Liver (tissue), 9 donors: ENCODE data around the gene CACNA1C. TPM values are rescaled to one million over a fixed set of nuclear protein-coding genes. Genes with fewer than 3 reads are reported as not detected.

Experiments
- DNase-seq: peaks from one replicate; pipeline ENCODE4 v3.0.0-alpha.2; 2017; ENCODE audit warnings: low spot score
- H3K27ac ChIP-seq, 2 donors: one replicate each; pipeline ENCODE4 v1.7.0; 2013; ENCODE audit warnings: inconsistent platforms in 2 of 2, low read length in 2 of 2, control low read depth in 1 of 2, low read depth in 1 of 2, mild to moderate bottlenecking in 1 of 2
- H3K27me3 ChIP-seq, 4 donors: one replicate each; pipeline versions ENCODE4 v1.6.1 to v1.7.0; 2013; ENCODE audit warnings: low read length in 3 of 4, inconsistent platforms in 1 of 4, mild to moderate bottlenecking in 1 of 4, moderate library complexity in 1 of 4; ENCODE audit not compliant: control insufficient read depth in 4 of 4, insufficient read depth in 4 of 4
- H3K36me3 ChIP-seq, 4 donors: one replicate each; pipeline versions ENCODE4 v1.6.1 to v1.7.0; 2013; ENCODE audit warnings: low read length in 3 of 4, mild to moderate bottlenecking in 3 of 4, low read depth in 1 of 4, moderate library complexity in 1 of 4; ENCODE audit not compliant: control insufficient read depth in 4 of 4, insufficient read depth in 3 of 4
- H3K4me1 ChIP-seq, 4 donors: one replicate each; pipeline versions ENCODE4 v1.6.1 to v1.7.0; 2013; ENCODE audit warnings: low read length in 3 of 4, mild to moderate bottlenecking in 3 of 4, moderate library complexity in 1 of 4; ENCODE audit not compliant: control insufficient read depth in 4 of 4, insufficient read depth in 4 of 4
- H3K4me3 ChIP-seq, 3 donors: one replicate each; pipeline versions ENCODE4 v1.6.1 to v1.7.0; 2013; ENCODE audit warnings: low read length in 3 of 3, control low read depth in 1 of 3, low read depth in 1 of 3, mild to moderate bottlenecking in 1 of 3
- H3K9ac ChIP-seq, 2 donors: one replicate each; pipeline ENCODE4 v1.7.0; 2013; ENCODE audit warnings: low read length in 2 of 2, mild to moderate bottlenecking in 2 of 2, moderate library complexity in 2 of 2, control low read depth in 1 of 2, low read depth in 1 of 2
- H3K9me3 ChIP-seq, 4 donors: one replicate each; pipeline versions ENCODE4 v1.6.1 to v1.7.0; 2013; ENCODE audit warnings: low read length in 3 of 4; ENCODE audit not compliant: control insufficient read depth in 4 of 4
- EGR1 ChIP-seq, 2 donors: IDR thresholded peaks; 2 replicates each; pipeline ENCODE4 v1.6.1; 2016 to 2018; ENCODE audit warnings: antibody characterized with exemption in 2 of 2, low read depth in 2 of 2
- FOXA1 ChIP-seq: IDR thresholded peaks from 2 replicates; pipeline ENCODE4 v1.6.1; 2016; ENCODE audit warnings: antibody characterized with exemption
- FOXA2 ChIP-seq: IDR thresholded peaks from 2 replicates; pipeline ENCODE4 v1.6.1; 2016; ENCODE audit warnings: antibody characterized with exemption
- GABPA ChIP-seq, 2 donors: IDR thresholded peaks in 1 of 2; conservative IDR thresholded peaks in 1 of 2; 2 replicates each; pipeline ENCODE4 v1.6.1; 2016; ENCODE audit warnings: antibody characterized with exemption in 2 of 2, mild to moderate bottlenecking in 1 of 2, moderate library complexity in 1 of 2
- HNF4A ChIP-seq, 2 donors: conservative IDR thresholded peaks; 2 replicates each; pipeline ENCODE4 v1.6.1; 2016; ENCODE audit warnings: antibody characterized with exemption in 2 of 2, mild to moderate bottlenecking in 2 of 2
- HNF4G ChIP-seq: IDR thresholded peaks from 2 replicates; pipeline ENCODE4 v1.6.1; 2016; ENCODE audit warnings: antibody characterized with exemption
- JUND ChIP-seq, 2 donors: IDR thresholded peaks; 2 replicates each; pipeline ENCODE4 v1.6.1; 2016; ENCODE audit warnings: antibody characterized with exemption in 2 of 2
- NR2F2 ChIP-seq: IDR thresholded peaks from 2 replicates; pipeline ENCODE4 v1.6.1; 2016; ENCODE audit warnings: antibody characterized with exemption
- RAD21 ChIP-seq, 2 donors: IDR thresholded peaks; 2 replicates each; pipeline ENCODE4 v1.6.1; 2016; ENCODE audit warnings: antibody characterized with exemption in 2 of 2, mild to moderate bottlenecking in 2 of 2
- REST ChIP-seq: IDR thresholded peaks from 2 replicates; pipeline ENCODE4 v1.6.1; 2016; ENCODE audit warnings: antibody characterized with exemption, mild to moderate bottlenecking
- RXRA ChIP-seq, 2 donors: IDR thresholded peaks; 2 replicates each; pipeline ENCODE4 v1.6.1; 2017 to 2018; ENCODE audit warnings: antibody characterized with exemption in 2 of 2, mild to moderate bottlenecking in 1 of 2
- SP1 ChIP-seq: IDR thresholded peaks from 2 replicates; pipeline ENCODE4 v1.6.1; 2018; ENCODE audit warnings: antibody characterized with exemption, mild to moderate bottlenecking
- TAF1 ChIP-seq: conservative IDR thresholded peaks from 2 replicates; pipeline ENCODE4 v1.6.1; 2016; ENCODE audit warnings: antibody characterized with exemption, mild to moderate bottlenecking
- YY1 ChIP-seq: IDR thresholded peaks from 2 replicates; pipeline ENCODE4 v1.6.1; 2016; ENCODE audit warnings: antibody characterized with exemption, mild to moderate bottlenecking
- WGBS: extraction: QIAGEN DNeasy Blood & Tissue Kit; methylation state at CpG from one replicate; pipeline ENCODE4 v1.1.7; 2013; 5-methylcytosine and 5-hydroxymethylcytosine counted together
- polyA plus RNA-seq, 2 donors: library from polyadenylated mRNA; stranded (reverse) in 1 of 2; unstranded in 1 of 2; fragments of 200-250 nt in 1 of 2; fragments of >200 nt in 1 of 2; fragmentation: Nextera tagmentation in 1 of 2; extraction: Ambion mirVana in 1 of 2; gene quantifications; one replicate each; pipeline versions ENCODE4 v1.2.1 to v1.2.3, GENCODE V29; 2013 to 2015
- total RNA-seq, 2 donors: library from RNA; depleted of rRNA; stranded (reverse); fragments of >200 nt; gene quantifications; one replicate each; pipeline ENCODE4 v1.2.3, GENCODE V29; 2014
- TF ChIP-seq, protein P1 (sequence below): IDR thresholded peaks from 2 replicates; pipeline ENCODE4 v1.6.1; 2016; ENCODE audit warnings: antibody characterized with exemption
- TF ChIP-seq, protein P2 (sequence below): IDR thresholded peaks from 2 replicates; pipeline ENCODE4 v1.6.1; 2016; ENCODE audit warnings: antibody characterized with exemption
- TF ChIP-seq, protein P3 (sequence below): IDR thresholded peaks from 2 replicates; pipeline ENCODE4 v1.6.1; 2016; ENCODE audit warnings: antibody characterized with exemption
- TF ChIP-seq, protein P4 (sequence below): fragments of 150-350 bp; IDR thresholded peaks from 2 replicates; pipeline ENCODE4 v1.5.1; 2017; ENCODE audit warnings: improper control_type of control experiment, low read depth, low read length; ENCODE audit not compliant: missing input control
- donor health status: healthy.
- donor health status: healthy.
- donor health status: healthy.
- donor health status: healthy.
- donor health status: healthy.

Gene CACNA1C
- total and polyA plus RNA-seq, 4 donors: 0.23 to 1.9 (median 0.41) TPM

DNA sequence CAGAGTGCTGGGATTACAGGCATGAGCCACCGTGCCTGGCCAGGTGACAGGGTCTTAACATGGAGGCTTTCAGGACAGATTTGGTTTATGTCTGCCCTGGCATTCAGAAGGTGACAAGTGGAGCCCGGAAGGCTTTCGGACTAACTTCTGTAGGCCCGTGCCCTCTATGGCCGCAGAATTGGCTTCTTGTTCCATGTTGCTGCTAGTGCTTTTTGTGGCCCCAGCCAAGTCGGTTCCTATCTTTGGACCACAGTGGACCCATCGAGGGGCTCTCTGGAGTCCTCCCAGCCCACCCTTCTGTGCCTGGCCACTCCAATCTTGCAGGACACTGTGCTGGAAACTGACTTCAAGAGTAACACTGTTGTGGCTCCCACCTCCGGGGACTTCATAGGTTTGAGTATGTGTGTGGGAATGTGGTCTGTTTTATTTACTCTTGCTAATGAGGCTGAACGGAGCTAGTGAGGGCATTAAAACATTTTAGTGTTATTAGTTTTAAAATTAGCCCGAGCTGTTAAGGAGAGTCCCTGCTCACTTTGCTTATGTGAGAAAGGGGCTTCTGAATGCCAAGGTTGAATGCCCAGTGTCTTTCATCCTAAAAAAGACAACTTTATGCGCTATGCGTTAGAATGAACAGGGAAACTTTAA lies 245.9 kb downstream of the CACNA1C start:
- 80% methylated on average over 12 of the region's 12 CpGs for WGBS
- Histone ChIP-seq H3K36me3 (no peaks in the 10 kb centered on the region), H3K4me1 (no peaks in the 10 kb centered on the region), H3K27ac (no peak overlapping the region), H3K4me3 (no peak overlapping the region), H3K9me3 (no peaks in the 10 kb centered on the region), H3K27me3 (no peaks in the 10 kb centered on the region), H3K9ac (no peak overlapping the region)
- TF ChIP-seq EGR1 (IDR thresholded peaks at IDR 0.05; ENCODE audit: low read depth in 2 of 2) (no peak), FOXA2 (no peak), NR2F2 (no peak), HNF4A (conservative IDR thresholded peaks at IDR 0.05) (no peak), REST (no peak), TAF1 (no peak), RAD21 (IDR thresholded peaks at IDR 0.05) (no peak), RXRA (IDR thresholded peaks at IDR 0.05) (no peak), FOXA1 (no peak), SP1 (no peak), JUND (IDR thresholded peaks at IDR 0.05) (no peak), GABPA (IDR thresholded peaks at IDR 0.05 in 1 of 2, conservative IDR thresholded peaks at IDR 0.05 in 1 of 2) (no peak), YY1 (no peak), HNF4G (no peak)
- TF ChIP-seq, protein P1, sequence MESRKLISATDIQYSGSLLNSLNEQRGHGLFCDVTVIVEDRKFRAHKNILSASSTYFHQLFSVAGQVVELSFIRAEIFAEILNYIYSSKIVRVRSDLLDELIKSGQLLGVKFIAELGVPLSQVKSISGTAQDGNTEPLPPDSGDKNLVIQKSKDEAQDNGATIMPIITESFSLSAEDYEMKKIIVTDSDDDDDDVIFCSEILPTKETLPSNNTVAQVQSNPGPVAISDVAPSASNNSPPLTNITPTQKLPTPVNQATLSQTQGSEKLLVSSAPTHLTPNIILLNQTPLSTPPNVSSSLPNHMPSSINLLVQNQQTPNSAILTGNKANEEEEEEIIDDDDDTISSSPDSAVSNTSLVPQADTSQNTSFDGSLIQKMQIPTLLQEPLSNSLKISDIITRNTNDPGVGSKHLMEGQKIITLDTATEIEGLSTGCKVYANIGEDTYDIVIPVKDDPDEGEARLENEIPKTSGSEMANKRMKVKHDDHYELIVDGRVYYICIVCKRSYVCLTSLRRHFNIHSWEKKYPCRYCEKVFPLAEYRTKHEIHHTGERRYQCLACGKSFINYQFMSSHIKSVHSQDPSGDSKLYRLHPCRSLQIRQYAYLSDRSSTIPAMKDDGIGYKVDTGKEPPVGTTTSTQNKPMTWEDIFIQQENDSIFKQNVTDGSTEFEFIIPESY: no peak
- TF ChIP-seq, protein P2, sequence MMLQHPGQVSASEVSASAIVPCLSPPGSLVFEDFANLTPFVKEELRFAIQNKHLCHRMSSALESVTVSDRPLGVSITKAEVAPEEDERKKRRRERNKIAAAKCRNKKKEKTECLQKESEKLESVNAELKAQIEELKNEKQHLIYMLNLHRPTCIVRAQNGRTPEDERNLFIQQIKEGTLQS: no peak
- TF ChIP-seq, protein P3, sequence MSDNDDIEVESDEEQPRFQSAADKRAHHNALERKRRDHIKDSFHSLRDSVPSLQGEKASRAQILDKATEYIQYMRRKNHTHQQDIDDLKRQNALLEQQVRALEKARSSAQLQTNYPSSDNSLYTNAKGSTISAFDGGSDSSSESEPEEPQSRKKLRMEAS: no peak
- TF ChIP-seq, protein P4, sequence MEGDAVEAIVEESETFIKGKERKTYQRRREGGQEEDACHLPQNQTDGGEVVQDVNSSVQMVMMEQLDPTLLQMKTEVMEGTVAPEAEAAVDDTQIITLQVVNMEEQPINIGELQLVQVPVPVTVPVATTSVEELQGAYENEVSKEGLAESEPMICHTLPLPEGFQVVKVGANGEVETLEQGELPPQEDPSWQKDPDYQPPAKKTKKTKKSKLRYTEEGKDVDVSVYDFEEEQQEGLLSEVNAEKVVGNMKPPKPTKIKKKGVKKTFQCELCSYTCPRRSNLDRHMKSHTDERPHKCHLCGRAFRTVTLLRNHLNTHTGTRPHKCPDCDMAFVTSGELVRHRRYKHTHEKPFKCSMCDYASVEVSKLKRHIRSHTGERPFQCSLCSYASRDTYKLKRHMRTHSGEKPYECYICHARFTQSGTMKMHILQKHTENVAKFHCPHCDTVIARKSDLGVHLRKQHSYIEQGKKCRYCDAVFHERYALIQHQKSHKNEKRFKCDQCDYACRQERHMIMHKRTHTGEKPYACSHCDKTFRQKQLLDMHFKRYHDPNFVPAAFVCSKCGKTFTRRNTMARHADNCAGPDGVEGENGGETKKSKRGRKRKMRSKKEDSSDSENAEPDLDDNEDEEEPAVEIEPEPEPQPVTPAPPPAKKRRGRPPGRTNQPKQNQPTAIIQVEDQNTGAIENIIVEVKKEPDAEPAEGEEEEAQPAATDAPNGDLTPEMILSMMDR: no peak
- no peak for DNase-seq
